ENCODE measurements around the gene CWC15. TPM values are rescaled to one million over a fixed set of nuclear protein-coding genes. Genes with fewer than 3 reads are reported as not detected.

CWC15 gene
- total RNA-seq, 1 donor from 2014 or later, result 103 TPM

DNA sequence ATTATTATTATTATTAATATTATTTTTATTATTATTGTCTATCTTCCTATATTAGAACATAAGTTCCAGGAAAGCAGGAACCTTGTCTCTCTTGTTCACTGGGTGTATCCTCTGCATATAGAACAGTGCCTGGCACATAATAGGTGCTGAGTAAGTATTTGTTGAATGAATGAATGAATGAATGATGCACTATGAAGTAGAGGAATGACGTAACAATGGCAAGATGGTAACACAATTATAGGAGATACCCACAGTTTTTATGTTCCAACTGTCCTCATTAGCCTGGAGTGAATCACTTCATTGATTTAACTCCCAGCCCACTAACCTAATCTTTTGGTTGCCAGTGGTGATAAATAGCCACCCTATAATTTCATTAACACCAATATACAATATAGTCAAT lies 2.2 kb upstream of the CWC15 start:
- DNase-seq (ENCODE audit: low spot score), result no peak
- Histone ChIP-seq H3K9ac (no peak overlapping the region), H4K20me1 (ENCODE audit: low read depth) (peaks cover 14% of the 10 kb centered on the region), H3K27ac (no peak overlapping the region), H3K36me3 (peaks cover 9% of the 10 kb centered on the region), H3K9me3 (ENCODE audit: low read depth) (no peaks in the 10 kb centered on the region), H2AFZ (replicated peaks) (no peak overlapping the region), H3F3A (ENCODE audit: low read depth) (peaks cover 26% of the 10 kb centered on the region), H3K4me3 (no peak overlapping the region), H3K4me1 (peaks cover 8% of the 10 kb centered on the region), H3K79me2 (ENCODE audit: low read depth) (peaks cover 33% of the 10 kb centered on the region), H3K4me2 (no peak overlapping the region), H3K27me3 (no peaks in the 10 kb centered on the region)
- Mint-ChIP-seq H3K4me1 (peaks cover 9% of the 10 kb centered on the region), H3K27ac (no peak overlapping the region), H3K4me3 (no peak overlapping the region), H3K36me3 (peaks cover 6% of the 10 kb centered on the region), H3K9me3 (no peaks in the 10 kb centered on the region), H3K27me3 (ENCODE audit: insufficient read depth, low read depth) (no peaks in the 10 kb centered on the region)
- TF ChIP-seq EZH2phosphoT487 (IDR thresholded peaks at IDR 0.05) (no peak), EZH2 (IDR thresholded peaks at IDR 0.05) (no peak)
- TF ChIP-seq, protein P1, sequence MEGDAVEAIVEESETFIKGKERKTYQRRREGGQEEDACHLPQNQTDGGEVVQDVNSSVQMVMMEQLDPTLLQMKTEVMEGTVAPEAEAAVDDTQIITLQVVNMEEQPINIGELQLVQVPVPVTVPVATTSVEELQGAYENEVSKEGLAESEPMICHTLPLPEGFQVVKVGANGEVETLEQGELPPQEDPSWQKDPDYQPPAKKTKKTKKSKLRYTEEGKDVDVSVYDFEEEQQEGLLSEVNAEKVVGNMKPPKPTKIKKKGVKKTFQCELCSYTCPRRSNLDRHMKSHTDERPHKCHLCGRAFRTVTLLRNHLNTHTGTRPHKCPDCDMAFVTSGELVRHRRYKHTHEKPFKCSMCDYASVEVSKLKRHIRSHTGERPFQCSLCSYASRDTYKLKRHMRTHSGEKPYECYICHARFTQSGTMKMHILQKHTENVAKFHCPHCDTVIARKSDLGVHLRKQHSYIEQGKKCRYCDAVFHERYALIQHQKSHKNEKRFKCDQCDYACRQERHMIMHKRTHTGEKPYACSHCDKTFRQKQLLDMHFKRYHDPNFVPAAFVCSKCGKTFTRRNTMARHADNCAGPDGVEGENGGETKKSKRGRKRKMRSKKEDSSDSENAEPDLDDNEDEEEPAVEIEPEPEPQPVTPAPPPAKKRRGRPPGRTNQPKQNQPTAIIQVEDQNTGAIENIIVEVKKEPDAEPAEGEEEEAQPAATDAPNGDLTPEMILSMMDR (IDR thresholded peaks at IDR 0.05), result no peak

DNA sequence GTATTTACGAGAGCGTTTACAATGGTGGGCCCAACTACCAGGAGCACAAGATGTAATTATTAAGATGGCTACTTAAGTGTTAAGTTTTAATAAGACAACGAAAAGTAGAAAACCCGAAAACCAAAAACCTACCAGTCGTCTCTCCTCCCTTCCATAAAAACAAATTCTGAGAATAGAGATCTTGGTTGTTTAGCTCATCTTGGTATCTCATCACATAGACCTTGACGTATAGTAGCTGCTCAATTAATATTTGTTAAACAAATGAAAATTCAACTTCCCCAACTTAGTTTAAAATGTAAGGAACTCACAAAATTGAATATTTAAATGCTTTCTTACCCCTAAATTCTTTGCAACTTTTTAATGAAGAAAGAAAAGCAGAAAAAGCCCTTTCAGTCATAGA lies 822 bp upstream of the CWC15 start:
- Histone ChIP-seq H3K36me3 (peaks cover 11% of the 10 kb centered on the region), H3K27ac (no peak overlapping the region), H3K4me3 (peak overlapping the region; percentile 85), H3K79me2 (ENCODE audit: low read depth) (peaks cover 33% of the 10 kb centered on the region), H3K27me3 (no peaks in the 10 kb centered on the region), H4K20me1 (ENCODE audit: low read depth) (peaks cover 14% of the 10 kb centered on the region), H3K9ac (peak overlapping the region; percentile 83), H3K4me1 (peaks cover 8% of the 10 kb centered on the region), H3K9me3 (ENCODE audit: low read depth) (no peaks in the 10 kb centered on the region), H2AFZ (replicated peaks) (peak overlapping the region; percentile 96), H3K4me2 (peak overlapping the region; percentile 93), H3F3A (ENCODE audit: low read depth) (peaks cover 38% of the 10 kb centered on the region)
- DNase-seq (ENCODE audit: low spot score), result no peak
- Mint-ChIP-seq H3K4me1 (peaks cover 9% of the 10 kb centered on the region), H3K27me3 (ENCODE audit: insufficient read depth, low read depth) (no peaks in the 10 kb centered on the region), H3K4me3 (peak overlapping the region; percentile 100), H3K9me3 (no peaks in the 10 kb centered on the region), H3K27ac (peak overlapping the region; percentile 98), H3K36me3 (peaks cover 9% of the 10 kb centered on the region)
- TF ChIP-seq EZH2 (IDR thresholded peaks at IDR 0.05), result no peak
- TF ChIP-seq, protein P1 (IDR thresholded peaks at IDR 0.05), result no peak
- no peak for TF ChIP-seq EZH2phosphoT487 (IDR thresholded peaks at IDR 0.05)

DNA sequence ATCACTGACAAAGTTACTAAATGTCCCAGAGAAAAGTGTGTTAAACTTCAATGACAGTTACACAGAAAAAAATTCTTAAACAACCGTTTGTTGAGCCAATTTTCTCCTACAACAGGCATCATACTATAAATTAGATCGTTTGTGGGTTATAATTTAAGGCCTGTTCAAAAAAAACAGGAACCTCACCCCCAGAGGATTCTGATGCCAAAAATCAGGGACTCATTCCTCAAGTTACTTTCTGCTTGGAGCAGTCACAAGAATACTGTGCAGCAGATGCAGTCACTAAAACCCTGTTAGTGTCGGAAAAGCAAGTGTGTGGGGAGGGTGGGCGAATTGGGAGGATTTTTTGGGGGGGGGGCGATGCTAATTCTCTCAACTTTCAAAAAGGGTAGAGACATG lies 657 bp downstream of the CWC15 start:
- peak overlapping the region; percentile 100 for H3K4me3 Mint-ChIP-seq

More for the DNA sequence above, 657 bp downstream of the CWC15 start:
- H3K9me3 Mint-ChIP-seq, result no peaks in the 10 kb centered on the region
- TF ChIP-seq, protein P1 (IDR thresholded peaks at IDR 0.05), result no peak
- TF ChIP-seq EZH2 (IDR thresholded peaks at IDR 0.05) (peak; percentile 1), EZH2phosphoT487 (IDR thresholded peaks at IDR 0.05) (no peak)
- peaks cover 14% of the 10 kb centered on the region for H3K36me3 Mint-ChIP-seq
- Histone ChIP-seq H3F3A (ENCODE audit: low read depth) (peaks cover 43% of the 10 kb centered on the region), H3K4me1 (peaks cover 8% of the 10 kb centered on the region), H2AFZ (replicated peaks) (no peak overlapping the region), H4K20me1 (ENCODE audit: low read depth) (peaks cover 14% of the 10 kb centered on the region), H3K9ac (peak overlapping the region; percentile 94), H3K4me3 (peak overlapping the region; percentile 85), H3K36me3 (peaks cover 20% of the 10 kb centered on the region), H3K4me2 (peak overlapping the region; percentile 93), H3K27me3 (no peaks in the 10 kb centered on the region), H3K27ac (no peak overlapping the region), H3K9me3 (ENCODE audit: low read depth) (no peaks in the 10 kb centered on the region), H3K79me2 (ENCODE audit: low read depth) (peaks cover 33% of the 10 kb centered on the region)
- no peak for DNase-seq (ENCODE audit: low spot score)
- no peaks in the 10 kb centered on the region for H3K27me3 Mint-ChIP-seq (ENCODE audit: insufficient read depth, low read depth)
- peaks cover 9% of the 10 kb centered on the region for H3K4me1 Mint-ChIP-seq
- H3K27ac Mint-ChIP-seq, result no peak overlapping the region

Data from neural progenitor cell (in vitro differentiated cells).